CD8-positive, alpha-beta memory T cell (primary cell): Measurements from ENCODE around the gene ACSS2. TPM values are rescaled to one million over a fixed set of nuclear protein-coding genes. Genes with fewer than 3 reads are reported as not detected.
A peak's percentile ranks its signal among the peaks of the same experiment; 100 is the strongest.

ENCODE experiments used
- CTCF ChIA-PET: fragments of 350-600 bp; sonication (Branson Sonifier 250); formaldehyde crosslinking; loops from one replicate; lab custom pipeline; 2021; ENCODE audit warnings: antibody characterized with exemption; lab: Charles Lee
- POLR2A ChIA-PET: fragments of 350-600 bp; sonication (Branson Sonifier 250); formaldehyde crosslinking; loops from one replicate; lab custom pipeline; 2021; ENCODE audit warnings: antibody characterized with exemption; lab: Charles Lee
- DNase-seq, 5 donors: peaks; one replicate each; pipeline versions ENCODE4 v3.0.0 to v3.0.0-alpha.2; 2020 to 2022; ENCODE audit warnings: mixed read lengths in 1 of 5
- H3K27ac ChIP-seq: one replicate; pipeline ENCODE4 v1.7.0; 2013; ENCODE audit warnings: low read depth, mild to moderate bottlenecking, low read length, moderate library complexity
- H3K27me3 ChIP-seq: 2 replicates; pipeline ENCODE4 v1.7.0; 2013; ENCODE audit warnings: low read length, mild to moderate bottlenecking; ENCODE audit not compliant: insufficient read depth, poor library complexity, severe bottlenecking
- H3K36me3 ChIP-seq: 2 replicates; pipeline ENCODE4 v1.7.0; 2013; ENCODE audit warnings: mild to moderate bottlenecking, low read length, moderate library complexity; ENCODE audit not compliant: insufficient read depth
- H3K4me1 ChIP-seq: 2 replicates; pipeline ENCODE4 v1.7.0; 2013; ENCODE audit warnings: mild to moderate bottlenecking, low read length, moderate library complexity; ENCODE audit not compliant: insufficient read depth
- H3K4me3 ChIP-seq: 2 replicates; pipeline ENCODE4 v1.7.0; 2013; ENCODE audit warnings: mild to moderate bottlenecking, low read length
- H3K9me3 ChIP-seq: 2 replicates; pipeline ENCODE4 v1.7.0; 2013; ENCODE audit warnings: mild to moderate bottlenecking, low read length
- H3K27ac Mint-ChIP-seq, 8 donors: one replicate each; pipeline ENCODE4 v1.8.0; 2020 to 2021; ENCODE audit warnings: mixed read lengths in 8 of 8, mild to moderate bottlenecking in 6 of 8, inconsistent platforms in 3 of 8, moderate library complexity in 3 of 8
- H3K27me3 Mint-ChIP-seq, 2 donors: one replicate each; pipeline ENCODE4 v1.8.0; 2020 to 2021; ENCODE audit warnings: mixed read lengths in 2 of 2, mild to moderate bottlenecking in 1 of 2, moderate library complexity in 1 of 2
- H3K36me3 Mint-ChIP-seq, 3 donors: one replicate each; pipeline ENCODE4 v1.8.0; 2020 to 2021; ENCODE audit warnings: mixed read lengths in 3 of 3, inconsistent platforms in 1 of 3, mild to moderate bottlenecking in 1 of 3
- H3K4me1 Mint-ChIP-seq, 3 donors: one replicate each; pipeline ENCODE4 v1.8.0; 2020 to 2021; ENCODE audit warnings: mixed read lengths in 3 of 3, inconsistent platforms in 1 of 3, mild to moderate bottlenecking in 1 of 3
- H3K4me3 Mint-ChIP-seq, 7 donors: one replicate each; pipeline ENCODE4 v1.8.0; 2020 to 2021; ENCODE audit warnings: mixed read lengths in 7 of 7, mild to moderate bottlenecking in 6 of 7, moderate library complexity in 4 of 7, inconsistent platforms in 2 of 7
- H3K9me3 Mint-ChIP-seq, 5 donors: one replicate each; pipeline ENCODE4 v1.8.0; 2020 to 2022; ENCODE audit warnings: mixed read lengths in 5 of 5, mild to moderate bottlenecking in 3 of 5, moderate library complexity in 2 of 5, inconsistent platforms in 1 of 5
- polyA plus RNA-seq: library from polyadenylated mRNA; unstranded; fragments of 300-500 nt; fragmentation: Illumina TruSeq; gene quantifications from one replicate; pipeline ENCODE4 v1.2.3, GENCODE V29; 2021
- total RNA-seq, 2 experiments: library from RNA; stranded (reverse); gene quantifications; one replicate each; pipeline ENCODE4 v1.2.3, GENCODE V29; 2021

ACSS2 gene
- total and polyA plus RNA-seq, 3 experiments from 2014 or later = 5.3 to 7.2 (median 6.0) TPM

DNA sequence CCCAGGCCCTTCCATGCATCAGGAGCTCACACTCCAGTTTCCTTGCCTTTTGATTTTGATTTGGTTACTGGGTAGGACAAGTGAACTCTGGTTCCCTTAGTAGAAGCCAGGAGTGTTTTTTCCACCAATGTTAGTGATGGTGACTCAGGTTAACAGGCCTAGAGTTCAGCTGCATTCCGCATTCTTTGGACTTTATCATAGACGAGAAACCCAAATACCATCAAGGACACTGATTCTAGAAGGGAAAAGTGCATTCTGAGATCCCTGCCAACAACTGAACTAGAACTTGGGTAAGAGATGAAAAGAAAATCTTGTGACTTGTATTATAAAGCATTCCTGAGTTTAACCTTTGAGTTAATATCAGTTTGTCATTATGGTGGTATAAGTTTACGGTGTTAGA is 70.2 kb downstream of the ACSS2 start:
- H3K27me3 ChIP-seq = no peaks in the 10 kb centered on the region
- H3K27ac Mint-ChIP-seq = peak overlapping the region in 1 of 8 donors; percentile 46
- H3K36me3 ChIP-seq = peaks cover 10% of the 10 kb centered on the region
- no peaks in the 10 kb centered on the region for H3K9me3 Mint-ChIP-seq
- peaks cover 0 to 66% (median 14%) of the 10 kb centered on the region in 3 donors for H3K36me3 Mint-ChIP-seq
- POLR2A ChIA-PET = no interaction called here
- H3K4me3 ChIP-seq = no peak overlapping the region
- DNase-seq = no peak
- no peaks in the 10 kb centered on the region for H3K27me3 Mint-ChIP-seq
- peaks cover 0 to 2% (median 0%) of the 10 kb centered on the region in 3 donors for H3K4me1 Mint-ChIP-seq
- CTCF ChIA-PET = no interaction called here
- no peaks in the 10 kb centered on the region for H3K9me3 ChIP-seq
- H3K4me3 Mint-ChIP-seq = no peak overlapping the region
- no peaks in the 10 kb centered on the region for H3K4me1 ChIP-seq
- no peak overlapping the region for H3K27ac ChIP-seq

DNA sequence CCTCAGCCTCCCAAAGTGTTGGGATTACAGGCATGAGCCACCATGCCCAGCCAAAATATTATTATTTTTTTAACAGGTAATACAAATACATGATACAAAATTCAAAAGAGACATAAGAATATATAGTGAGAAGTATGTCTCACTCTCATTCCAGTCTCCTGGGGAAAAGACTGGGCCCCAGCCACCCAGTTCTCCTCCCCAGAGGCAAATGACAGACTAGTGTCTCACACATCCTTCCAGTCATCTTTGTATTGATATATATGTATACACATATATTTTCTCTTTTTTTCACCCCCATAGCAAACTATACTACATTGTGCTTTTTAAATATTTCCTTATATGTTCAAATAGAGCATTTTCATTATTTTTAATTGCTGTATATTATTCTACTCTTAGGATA is 70.9 kb downstream of the ACSS2 start:
- Mint-ChIP-seq H3K4me1 (peaks cover 0 to 5% (median 0%) of the 10 kb centered on the region in 3 donors), H3K9me3 (no peaks in the 10 kb centered on the region), H3K27ac (no peak overlapping the region), H3K27me3 (no peaks in the 10 kb centered on the region), H3K4me3 (no peak overlapping the region), H3K36me3 (peaks cover 0 to 60% (median 14%) of the 10 kb centered on the region in 3 donors)
- Histone ChIP-seq H3K9me3 (no peaks in the 10 kb centered on the region), H3K27ac (no peak overlapping the region), H3K4me3 (no peak overlapping the region), H3K36me3 (peaks cover 4% of the 10 kb centered on the region), H3K4me1 (no peaks in the 10 kb centered on the region), H3K27me3 (no peaks in the 10 kb centered on the region)
- ChIA-PET POLR2A (no interaction called here), CTCF (interaction anchor here (2.0 kb wide), 1 partner anchor 75 kb away, joined by 4 read pairs; the partner anchor contains the start of gene GGT7)
- no peak for DNase-seq

DNA sequence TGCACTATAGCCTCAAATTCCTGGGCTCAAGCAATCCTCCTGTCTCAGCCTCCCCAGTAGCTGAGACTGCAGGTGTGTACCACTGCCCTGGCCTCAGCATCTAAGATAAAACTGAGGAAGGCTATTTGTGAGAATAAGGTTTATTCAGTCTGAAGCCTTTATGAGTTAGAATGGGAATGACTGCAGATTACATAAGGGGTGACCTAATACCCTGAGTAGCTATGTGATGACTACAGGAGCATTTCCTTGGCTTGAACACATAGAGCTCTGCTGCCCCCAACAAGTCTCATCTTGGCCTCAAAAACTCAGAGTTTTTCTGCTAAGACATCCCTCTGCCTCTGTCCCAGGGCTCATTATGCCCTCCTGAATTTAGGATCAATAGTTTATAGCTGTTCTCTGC is 71.6 kb downstream of the ACSS2 start:
- Histone ChIP-seq H3K4me3 (no peak overlapping the region), H3K4me1 (no peaks in the 10 kb centered on the region), H3K9me3 (no peaks in the 10 kb centered on the region), H3K27ac (no peak overlapping the region), H3K36me3 (peaks cover 4% of the 10 kb centered on the region), H3K27me3 (no peaks in the 10 kb centered on the region)
- Mint-ChIP-seq H3K9me3 (no peaks in the 10 kb centered on the region), H3K4me1 (peaks cover 4 to 6% (median 6%) of the 10 kb centered on the region in 3 donors), H3K36me3 (peaks cover 0 to 53% (median 10%) of the 10 kb centered on the region in 3 donors), H3K4me3 (no peak overlapping the region), H3K27me3 (no peaks in the 10 kb centered on the region), H3K27ac (no peak overlapping the region)
- ChIA-PET POLR2A (no interaction called here), CTCF (interaction anchor here (2.0 kb wide), 1 partner anchor 76 kb away, joined by 4 read pairs; the partner anchor contains the start of gene GGT7)
- DNase-seq = no peak

DNA sequence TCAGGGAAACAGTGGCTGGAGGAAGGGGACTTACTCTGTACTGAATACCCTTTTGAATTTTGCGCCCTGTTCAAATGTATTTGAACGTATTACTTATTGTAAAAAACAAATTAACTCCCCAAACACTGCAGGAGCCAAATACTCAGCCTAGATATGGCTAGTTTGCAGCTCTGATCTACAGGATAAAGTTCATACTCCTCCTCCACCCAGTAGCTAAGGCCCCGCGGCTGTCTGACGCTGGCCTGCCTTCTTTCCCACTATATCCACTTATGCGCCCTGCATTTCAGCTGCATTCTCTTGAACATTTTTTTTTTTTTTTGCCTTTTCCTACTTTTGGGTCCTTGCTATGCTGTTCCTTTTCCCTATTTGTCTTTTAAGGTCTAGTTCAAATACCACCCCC is 72.7 kb downstream of the ACSS2 start:
- H3K4me1 Mint-ChIP-seq = peaks cover 6 to 11% (median 10%) of the 10 kb centered on the region in 3 donors
- no peaks in the 10 kb centered on the region for H3K27me3 Mint-ChIP-seq
- H3K27ac ChIP-seq = no peak overlapping the region
- H3K9me3 Mint-ChIP-seq = no peaks in the 10 kb centered on the region
- H3K36me3 ChIP-seq = peaks cover 4% of the 10 kb centered on the region
- CTCF ChIA-PET = interaction anchor here (2.0 kb wide), 1 partner anchor 77 kb away, joined by 4 read pairs; the partner anchor contains the start of gene GGT7
- no peaks in the 10 kb centered on the region for H3K27me3 ChIP-seq
- POLR2A ChIA-PET = no interaction called here
- H3K36me3 Mint-ChIP-seq = peaks cover 0 to 44% (median 9%) of the 10 kb centered on the region in 3 donors
- no peak overlapping the region for H3K4me3 ChIP-seq
- H3K4me1 ChIP-seq = no peaks in the 10 kb centered on the region
- no peak for DNase-seq
- no peak overlapping the region for H3K4me3 Mint-ChIP-seq
- no peak overlapping the region for H3K27ac Mint-ChIP-seq
- H3K9me3 ChIP-seq = no peaks in the 10 kb centered on the region

DNA sequence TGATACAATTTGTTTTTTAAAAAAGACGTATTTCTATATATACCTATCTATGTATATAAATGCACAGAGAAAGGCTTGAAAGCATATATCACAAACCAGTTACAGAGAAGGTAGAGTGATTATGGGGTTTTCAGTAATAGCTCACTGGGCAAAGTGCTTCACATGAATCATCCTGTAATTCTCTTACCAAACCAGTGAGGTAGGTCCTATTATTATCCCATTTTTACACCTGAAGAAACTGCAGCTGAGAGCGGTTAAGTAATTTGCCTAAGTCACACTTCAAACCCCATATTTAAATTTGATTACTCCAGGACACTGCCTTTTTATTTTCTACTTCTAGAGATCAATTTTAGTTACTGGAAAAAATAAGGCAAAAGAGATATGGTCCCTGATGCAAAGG is 74.8 kb downstream of the ACSS2 start:
- Histone ChIP-seq H3K4me1 (peaks cover 10% of the 10 kb centered on the region), H3K4me3 (no peak overlapping the region), H3K36me3 (no peaks in the 10 kb centered on the region), H3K27me3 (no peaks in the 10 kb centered on the region), H3K9me3 (no peaks in the 10 kb centered on the region), H3K27ac (no peak overlapping the region)
- H3K27ac Mint-ChIP-seq = no peak overlapping the region
- CTCF ChIA-PET = no interaction called here
- DNase-seq = no peak
- no peak overlapping the region for H3K4me3 Mint-ChIP-seq
- peaks cover 22 to 30% (median 30%) of the 10 kb centered on the region in 3 donors for H3K4me1 Mint-ChIP-seq
- H3K36me3 Mint-ChIP-seq = peaks cover 0 to 39% (median 5%) of the 10 kb centered on the region in 3 donors
- peaks cover 0 to 2% of the 10 kb centered on the region in 2 donors for H3K27me3 Mint-ChIP-seq
- no peaks in the 10 kb centered on the region for H3K9me3 Mint-ChIP-seq
- POLR2A ChIA-PET = no interaction called here

DNA sequence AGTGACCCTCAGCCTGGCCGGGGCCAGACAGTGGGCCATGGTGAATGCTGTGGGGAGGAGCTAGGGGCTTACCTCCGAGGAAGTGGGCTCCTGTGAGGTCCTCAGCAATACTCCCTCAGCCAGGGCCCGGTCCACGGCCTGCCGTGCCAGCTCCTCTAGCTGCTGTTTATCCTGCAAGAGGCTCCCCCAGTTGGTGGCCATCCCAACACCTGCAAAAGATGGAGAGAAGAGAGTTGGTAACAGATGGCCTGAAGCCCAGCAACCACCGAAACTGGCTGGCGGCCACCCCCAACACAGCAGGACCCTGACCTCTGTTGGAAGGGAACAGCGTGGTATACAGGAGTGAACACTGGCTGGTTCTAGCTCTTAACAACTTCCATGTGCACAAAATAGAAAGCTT is 75.2 kb downstream of the ACSS2 start:
- Mint-ChIP-seq H3K9me3 (no peaks in the 10 kb centered on the region), H3K36me3 (peaks cover 0 to 35% (median 5%) of the 10 kb centered on the region in 3 donors), H3K27ac (no peak overlapping the region), H3K4me3 (no peak overlapping the region), H3K27me3 (peaks cover 0 to 2% of the 10 kb centered on the region in 2 donors), H3K4me1 (peaks cover 25 to 34% (median 34%) of the 10 kb centered on the region in 3 donors)
- H3K27me3 ChIP-seq = no peaks in the 10 kb centered on the region
- DNase-seq = no peak
- H3K36me3 ChIP-seq = no peaks in the 10 kb centered on the region
- ChIA-PET CTCF (no interaction called here), POLR2A (no interaction called here)
- H3K9me3 ChIP-seq = no peaks in the 10 kb centered on the region
- no peak overlapping the region for H3K27ac ChIP-seq
- H3K4me1 ChIP-seq = peaks cover 13% of the 10 kb centered on the region
- H3K4me3 ChIP-seq = no peak overlapping the region

DNA sequence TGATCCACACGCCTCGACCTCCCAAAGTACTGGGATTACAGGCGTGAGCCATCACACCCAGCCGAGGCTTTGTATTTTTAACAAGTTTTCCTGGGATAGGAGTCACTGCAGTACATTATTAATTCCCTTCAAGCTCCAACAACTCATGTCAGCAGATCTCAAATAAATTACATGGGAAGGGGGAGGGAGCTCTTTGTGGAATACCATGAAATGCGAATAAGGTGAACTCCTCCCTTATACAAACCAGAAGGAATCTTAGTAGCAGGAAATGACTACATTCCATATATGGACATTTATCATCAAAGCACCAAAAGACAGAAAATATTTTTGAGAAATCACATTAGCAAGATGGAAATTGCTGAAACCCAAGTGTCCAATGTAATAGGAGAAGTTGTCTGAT is 76.3 kb downstream of the ACSS2 start:
- no peak for DNase-seq
- CTCF ChIA-PET = no interaction called here

DNA sequence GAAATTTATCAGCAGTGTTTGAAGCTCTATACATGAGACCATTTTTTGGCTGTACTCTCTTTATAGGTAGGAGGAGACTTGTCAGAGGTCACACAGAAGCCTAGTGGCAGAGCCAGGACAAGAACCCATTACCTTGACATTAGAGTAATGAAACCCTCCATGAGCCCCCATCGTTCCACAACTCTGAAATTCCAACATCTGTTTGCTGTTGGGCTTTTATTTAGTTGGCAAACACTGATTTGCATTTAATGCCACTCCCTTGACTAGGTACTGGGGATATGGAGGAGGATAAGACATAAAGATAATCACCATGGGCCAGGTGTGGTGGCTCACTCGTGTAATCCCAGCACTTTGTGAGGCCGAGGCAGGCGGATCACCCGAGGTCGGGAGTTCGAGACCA is 77.5 kb downstream of the ACSS2 start:
- peaks cover 0 to 27% (median 1%) of the 10 kb centered on the region in 3 donors for H3K36me3 Mint-ChIP-seq

More for the DNA sequence above, 76.3 kb downstream of the ACSS2 start:
- H3K27me3 ChIP-seq = no peaks in the 10 kb centered on the region
- peaks cover 13% of the 10 kb centered on the region for H3K4me1 ChIP-seq
- no peak overlapping the region for H3K27ac ChIP-seq
- no peaks in the 10 kb centered on the region for H3K9me3 ChIP-seq
- Mint-ChIP-seq H3K9me3 (no peaks in the 10 kb centered on the region), H3K4me1 (peaks cover 25 to 34% (median 34%) of the 10 kb centered on the region in 3 donors), H3K36me3 (peaks cover 0 to 31% (median 5%) of the 10 kb centered on the region in 3 donors), H3K4me3 (peak overlapping the region in 1 of 7 donors; percentile 48), H3K27me3 (peaks cover 0 to 2% of the 10 kb centered on the region in 2 donors), H3K27ac (peak overlapping the region in 1 of 8 donors; percentile 43)
- no peaks in the 10 kb centered on the region for H3K36me3 ChIP-seq
- POLR2A ChIA-PET = no interaction called here
- H3K4me3 ChIP-seq = no peak overlapping the region

More for the DNA sequence above, 77.5 kb downstream of the ACSS2 start:
- Histone ChIP-seq H3K27me3 (no peaks in the 10 kb centered on the region), H3K4me1 (peaks cover 13% of the 10 kb centered on the region), H3K36me3 (no peaks in the 10 kb centered on the region), H3K27ac (no peak overlapping the region), H3K4me3 (no peak overlapping the region), H3K9me3 (no peaks in the 10 kb centered on the region)
- Mint-ChIP-seq H3K4me3 (peak overlapping the region in 5 of 7 donors; percentile 5 to 92 (median 38)), H3K9me3 (no peaks in the 10 kb centered on the region), H3K4me1 (peaks cover 25 to 34% (median 34%) of the 10 kb centered on the region in 3 donors), H3K27me3 (peaks cover 0 to 2% of the 10 kb centered on the region in 2 donors), H3K27ac (peak overlapping the region in 5 of 8 donors; percentile 1 to 85 (median 47))
- no peak for DNase-seq
- ChIA-PET POLR2A (no interaction called here), CTCF (no interaction called here)
